Testis (tissue), 3 donors: ENCODE measurements around the gene VAPB. TPM values are rescaled to one million over a fixed set of nuclear protein-coding genes. Genes with fewer than 3 reads are reported as not detected.

Experiments
- DNase-seq: peaks from one replicate; pipeline ENCODE4 v3.0.0-alpha.2; 2019
- H3K27ac ChIP-seq, 2 donors: fragments of 200-600 bp; sonication (generic); one replicate each; pipeline ENCODE4 v1.5.1; 2019
- H3K27me3 ChIP-seq: fragments of 200-600 bp; sonication (generic); one replicate; pipeline ENCODE4 v1.5.1; 2019
- H3K36me3 ChIP-seq: fragments of 200-600 bp; sonication (generic); one replicate; pipeline ENCODE4 v1.5.1; 2017; ENCODE audit warnings: low read depth; ENCODE audit errors: missing control alignments
- H3K4me1 ChIP-seq: fragments of 200-600 bp; sonication (generic); one replicate; pipeline ENCODE4 v1.5.1; 2019
- H3K4me3 ChIP-seq, 2 donors: fragments of 200-600 bp; sonication (generic); one replicate each; pipeline ENCODE4 v1.5.1; 2017 to 2019
- H3K9me3 ChIP-seq: fragments of 200-600 bp; sonication (generic); one replicate; pipeline ENCODE4 v1.5.1; 2017
- POLR2A ChIP-seq: fragments of 450-650 bp; IDR thresholded peaks from one replicate; pipeline ENCODE4 v1.6.1; 2017; ENCODE audit warnings: antibody characterized with exemption, mild to moderate bottlenecking, moderate library complexity
- WGBS, 2 donors: methylation state at CpG; one replicate each; pipeline ENCODE4 v1.1.5; 2018; 5-methylcytosine and 5-hydroxymethylcytosine counted together
- intact Hi-C: fragments of 100-400 bp; cut with DNase I; formaldehyde crosslinking; loops from one replicate; pipeline ENCODE4 v1.15.1; 2023; ENCODE audit warnings: low total_unique reads
- polyA plus RNA-seq: library from polyadenylated mRNA; stranded (reverse); fragments of 350-450 nt; fragmentation: Illumina TruSeq; extraction: RNeasy Lipid Tissue Mini Kit (QIAGEN cat#74804); gene quantifications from one replicate; pipeline ENCODE4 v1.2.3, GENCODE V29; 2014; ENCODE audit warnings: low read depth, low replicate concordance; ENCODE audit not compliant: insufficient read depth
- total RNA-seq, 2 donors: library from RNA; depleted of rRNA; stranded (reverse); fragments of >200 nt; gene quantifications; one replicate each; pipeline ENCODE4 v1.2.3, GENCODE V29; 2016
- TF ChIP-seq, protein P1 (sequence below), 3 experiments: fragments of 450-650 bp in 2 of 3; fragments of 200-600 bp in 1 of 3; sonication (generic) in 1 of 3; IDR thresholded peaks; one replicate each; pipeline ENCODE4 v1.5.1; 2016 to 2019; ENCODE audit warnings: antibody characterized with exemption in 3 of 3, mild to moderate bottlenecking in 2 of 3, moderate library complexity in 1 of 3

The VAPB gene
- total and polyA plus RNA-seq, 3 donors from 2014 or later, result 23.5 to 31.4 (median 23.8) TPM

DNA sequence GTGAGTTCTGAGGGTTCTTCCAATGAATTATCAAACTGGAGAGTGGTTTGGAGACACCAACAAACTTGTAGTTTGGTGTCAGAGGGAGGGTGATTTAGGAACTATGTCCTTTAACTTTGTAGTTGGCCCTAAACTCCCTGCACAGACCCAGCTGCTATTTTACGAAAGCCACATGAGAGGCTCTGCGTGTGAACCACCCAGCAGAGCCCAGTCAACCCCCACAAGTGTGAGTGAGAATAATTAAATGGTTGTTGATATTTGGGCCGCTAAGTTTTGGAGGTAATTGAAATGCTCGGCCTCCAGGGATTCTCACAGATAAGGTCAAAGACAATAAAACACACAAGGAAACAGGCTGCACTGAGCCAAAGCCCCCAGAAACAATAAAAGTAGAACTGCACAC is 6.9 kb upstream of the VAPB start:
- Histone ChIP-seq H3K4me3 (no peak overlapping the region), H3K9me3 (no peaks in the 10 kb centered on the region), H3K36me3 (no peaks in the 10 kb centered on the region), H3K27me3 (no peaks in the 10 kb centered on the region), H3K27ac (no peak overlapping the region), H3K4me1 (no peaks in the 10 kb centered on the region)
- no peak for DNase-seq
- TF ChIP-seq, protein P1, sequence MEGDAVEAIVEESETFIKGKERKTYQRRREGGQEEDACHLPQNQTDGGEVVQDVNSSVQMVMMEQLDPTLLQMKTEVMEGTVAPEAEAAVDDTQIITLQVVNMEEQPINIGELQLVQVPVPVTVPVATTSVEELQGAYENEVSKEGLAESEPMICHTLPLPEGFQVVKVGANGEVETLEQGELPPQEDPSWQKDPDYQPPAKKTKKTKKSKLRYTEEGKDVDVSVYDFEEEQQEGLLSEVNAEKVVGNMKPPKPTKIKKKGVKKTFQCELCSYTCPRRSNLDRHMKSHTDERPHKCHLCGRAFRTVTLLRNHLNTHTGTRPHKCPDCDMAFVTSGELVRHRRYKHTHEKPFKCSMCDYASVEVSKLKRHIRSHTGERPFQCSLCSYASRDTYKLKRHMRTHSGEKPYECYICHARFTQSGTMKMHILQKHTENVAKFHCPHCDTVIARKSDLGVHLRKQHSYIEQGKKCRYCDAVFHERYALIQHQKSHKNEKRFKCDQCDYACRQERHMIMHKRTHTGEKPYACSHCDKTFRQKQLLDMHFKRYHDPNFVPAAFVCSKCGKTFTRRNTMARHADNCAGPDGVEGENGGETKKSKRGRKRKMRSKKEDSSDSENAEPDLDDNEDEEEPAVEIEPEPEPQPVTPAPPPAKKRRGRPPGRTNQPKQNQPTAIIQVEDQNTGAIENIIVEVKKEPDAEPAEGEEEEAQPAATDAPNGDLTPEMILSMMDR (IDR thresholded peaks at IDR 0.05), result no peak
- TF ChIP-seq POLR2A, result no peak
- intact Hi-C loops, result no loop called here
- WGBS, 2 donors, result 66 to 83% methylated on average over 4 of the region's 4 CpGs

DNA sequence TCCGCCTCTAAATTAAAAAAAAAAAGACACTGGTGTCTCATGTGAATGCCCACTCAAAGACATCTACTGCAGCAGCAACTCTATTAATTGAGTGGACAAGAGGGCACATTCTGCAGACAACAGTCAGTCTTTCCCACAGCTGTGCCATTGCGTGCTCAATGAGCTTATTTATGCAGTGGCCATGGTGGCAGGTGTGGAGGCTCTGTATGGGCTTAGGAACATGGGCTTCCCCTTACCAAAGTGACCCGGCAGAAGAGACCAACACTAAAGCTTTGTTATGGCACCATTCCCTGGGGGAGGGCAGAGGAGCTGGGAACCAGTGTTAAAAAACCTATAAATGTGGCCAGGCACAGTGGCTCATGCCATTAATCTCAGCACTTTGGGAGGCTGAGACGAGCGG is 4.2 kb upstream of the VAPB start:
- Histone ChIP-seq H3K4me1 (no peaks in the 10 kb centered on the region), H3K9me3 (no peaks in the 10 kb centered on the region), H3K36me3 (no peaks in the 10 kb centered on the region), H3K27ac (no peak overlapping the region), H3K4me3 (no peak overlapping the region), H3K27me3 (no peaks in the 10 kb centered on the region)
- DNase-seq, result no peak
- TF ChIP-seq POLR2A, result no peak
- TF ChIP-seq, protein P1 (IDR thresholded peaks at IDR 0.05), result no peak
- WGBS, 2 donors, result 92 to 93% methylated on average over 5 of the region's 5 CpGs
- intact Hi-C loops, result no loop called here

DNA sequence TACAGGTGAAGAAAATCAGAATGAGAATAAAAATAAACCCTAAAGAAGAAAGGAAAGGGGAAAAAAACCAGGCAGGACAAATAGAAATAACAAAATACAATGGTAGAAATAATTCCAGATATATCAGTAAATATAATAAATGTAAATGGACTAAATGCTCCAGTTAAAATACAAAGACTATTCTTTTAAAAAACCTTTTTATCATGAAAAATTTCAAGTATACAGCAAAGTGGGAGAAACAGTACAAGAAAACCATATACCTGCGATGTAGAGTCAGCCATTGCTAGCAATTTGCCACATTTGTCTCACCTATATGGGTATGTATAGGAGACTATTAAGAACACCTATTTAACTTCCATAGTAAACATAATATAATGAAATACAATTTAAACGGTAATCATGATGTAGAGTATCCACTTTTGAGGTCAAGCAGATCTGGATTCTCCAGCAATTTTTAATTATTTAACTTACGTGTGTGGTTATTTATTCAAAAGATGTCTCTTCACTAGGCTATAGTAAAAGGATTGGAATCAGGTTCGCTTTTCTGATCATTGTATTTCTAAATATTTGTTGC is 914 bp upstream of the VAPB start:
- H3K27me3 ChIP-seq, result no peaks in the 10 kb centered on the region
- TF ChIP-seq POLR2A, result no peak
- TF ChIP-seq, protein P1 (IDR thresholded peaks at IDR 0.05), result no peak
- 62 to 63% methylated on average over 4 of the region's 4 CpGs for WGBS, 2 donors
- H3K36me3 ChIP-seq, result no peaks in the 10 kb centered on the region
- peak overlapping the region in 1 of 2 donors; percentile 92 for H3K27ac ChIP-seq
- H3K9me3 ChIP-seq, result no peaks in the 10 kb centered on the region
- intact Hi-C loops, result no loop called here
- H3K4me3 ChIP-seq, result peak overlapping the region; percentile 94 to 96
- peaks cover 11% of the 10 kb centered on the region for H3K4me1 ChIP-seq
- no peak for DNase-seq

DNA sequence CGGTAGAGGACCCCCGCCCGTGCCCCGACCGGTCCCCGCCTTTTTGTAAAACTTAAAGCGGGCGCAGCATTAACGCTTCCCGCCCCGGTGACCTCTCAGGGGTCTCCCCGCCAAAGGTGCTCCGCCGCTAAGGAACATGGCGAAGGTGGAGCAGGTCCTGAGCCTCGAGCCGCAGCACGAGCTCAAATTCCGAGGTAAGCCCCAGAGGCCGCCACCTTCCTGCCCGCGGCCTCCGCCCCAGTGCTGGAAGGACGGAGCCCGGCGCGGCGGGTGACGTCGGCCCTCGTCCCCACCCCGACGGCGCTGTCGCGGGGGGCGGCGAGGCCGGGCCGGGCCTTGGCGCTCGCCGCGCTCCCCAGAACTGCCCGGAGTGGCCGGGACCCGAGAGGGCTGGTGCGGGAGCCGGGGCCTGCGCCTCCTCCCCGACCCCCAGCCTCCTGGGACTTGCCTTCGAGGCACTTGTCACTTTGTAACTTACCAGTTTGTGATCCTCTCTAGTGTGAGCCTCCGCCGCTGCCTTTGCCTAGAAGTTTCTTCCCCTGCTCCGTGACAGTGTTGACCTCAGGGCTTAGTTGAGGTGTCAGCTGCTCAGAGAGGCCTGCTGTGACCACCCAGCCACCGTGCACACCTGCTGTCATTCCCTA is 417 bp downstream of the VAPB start:
- Histone ChIP-seq H3K4me3 (peak overlapping the region; percentile 94 to 96), H3K9me3 (no peaks in the 10 kb centered on the region), H3K36me3 (no peaks in the 10 kb centered on the region), H3K4me1 (peaks cover 11% of the 10 kb centered on the region), H3K27me3 (no peaks in the 10 kb centered on the region), H3K27ac (peak overlapping the region; percentile 92 to 93)
- intact Hi-C loops, result no loop called here
- WGBS, 2 donors, result 0% methylated on average over 1 to 56 of the region's 56 CpGs
- TF ChIP-seq, protein P1 (IDR thresholded peaks at IDR 0.05), result no peak
- TF ChIP-seq POLR2A, result no peak
- peak; percentile 42 for DNase-seq
